Osteoblast (primary cell): ENCODE data around the gene TRERF1. TPM values are rescaled to one million over a fixed set of nuclear protein-coding genes. Genes with fewer than 3 reads are reported as not detected.

Experiments
- DNase-seq: peaks from one replicate; pipeline ENCODE4 v3.0.0; 2011; ENCODE audit warnings: low spot score, mixed read lengths; ENCODE audit not compliant: insufficient read length; ENCODE audit errors: missing footprints
- H2AFZ ChIP-seq: 2 replicates; pipeline ENCODE4 v1.6.0; 2011; ENCODE audit warnings: mild to moderate bottlenecking, low read length
- H3K27ac ChIP-seq: 2 replicates; pipeline ENCODE4 v1.5.1; 2011; ENCODE audit warnings: mild to moderate bottlenecking, low read depth, low read length, moderate library complexity
- H3K27me3 ChIP-seq: 2 replicates; pipeline ENCODE4 v1.6.0; 2012; ENCODE audit warnings: mild to moderate bottlenecking, control low read depth, inconsistent platforms, low read length, moderate library complexity; ENCODE audit not compliant: insufficient read depth
- H3K36me3 ChIP-seq: 2 replicates; pipeline ENCODE4 v1.5.1; 2011; ENCODE audit warnings: mild to moderate bottlenecking, low read length, control low read depth, moderate library complexity; ENCODE audit not compliant: insufficient read depth
- H3K4me1 ChIP-seq: 2 replicates; pipeline ENCODE4 v1.5.1; 2011; ENCODE audit warnings: mild to moderate bottlenecking, low read length, control low read depth, moderate library complexity; ENCODE audit not compliant: insufficient read depth
- H3K4me2 ChIP-seq: 2 replicates; pipeline ENCODE4 v1.6.0; 2011; ENCODE audit warnings: mild to moderate bottlenecking, low read length; ENCODE audit not compliant: insufficient read depth
- H3K4me3 ChIP-seq: fragments of 200-600 bp; sonication (generic); 3 replicates; pipeline ENCODE4 v1.5.1; 2012; ENCODE audit warnings: mild to moderate bottlenecking, low read length, inconsistent platforms; ENCODE audit not compliant: insufficient read depth
- H3K79me2 ChIP-seq: 2 replicates; pipeline ENCODE4 v1.6.0; 2012; ENCODE audit warnings: mild to moderate bottlenecking, low read length, control low read depth, inconsistent platforms; ENCODE audit not compliant: insufficient read depth
- H3K9me3 ChIP-seq: 2 replicates; pipeline ENCODE4 v1.5.1; 2011; ENCODE audit warnings: low read depth, low read length, control low read depth
- H4K20me1 ChIP-seq: 2 replicates; pipeline ENCODE4 v1.6.0; 2012; ENCODE audit warnings: mild to moderate bottlenecking, low read length, control low read depth; ENCODE audit not compliant: insufficient read depth
- total RNA-seq: library from RNA; depleted of rRNA; stranded (reverse); fragments of >200 nt; gene quantifications from 2 replicates; pipeline ENCODE4 v1.2.3, GENCODE V29; 2012
- TF ChIP-seq, protein P1 (sequence below): IDR thresholded peaks from 2 replicates; pipeline ENCODE4 v1.5.1; 2011; ENCODE audit warnings: mild to moderate bottlenecking, low read depth, low read length, moderate library complexity; ENCODE audit errors: extremely low read depth

TRERF1 gene
- total RNA-seq, 1 donor: 4.7 TPM

DNA sequence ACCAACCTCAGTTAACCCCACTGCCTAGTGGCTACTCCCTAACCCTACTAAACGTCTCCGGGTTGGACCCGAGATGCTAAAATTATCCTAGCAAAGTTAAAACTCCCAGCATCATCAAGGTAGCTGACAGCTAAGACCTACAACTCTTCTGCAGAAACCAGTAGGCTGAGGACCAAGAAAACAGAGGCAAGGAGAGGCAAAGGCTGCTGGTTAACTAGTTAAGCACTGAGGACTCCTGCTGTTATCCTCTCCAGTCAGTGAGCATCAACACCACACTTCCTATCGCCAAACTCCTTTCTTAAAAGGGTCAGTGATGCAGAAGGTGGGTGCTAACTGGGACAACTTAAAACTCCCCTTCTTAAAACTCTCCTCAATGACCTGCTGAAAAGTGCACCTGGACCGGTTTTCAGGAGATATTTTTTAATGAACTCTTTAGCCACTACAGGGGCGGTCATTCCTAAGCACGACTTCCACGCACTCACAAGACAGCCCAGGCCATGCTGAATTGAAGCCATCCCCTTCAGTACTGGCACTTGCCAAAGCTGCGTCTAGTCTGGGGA lies 1.7 kb downstream of the TRERF1 start:
- TF ChIP-seq, protein P1, sequence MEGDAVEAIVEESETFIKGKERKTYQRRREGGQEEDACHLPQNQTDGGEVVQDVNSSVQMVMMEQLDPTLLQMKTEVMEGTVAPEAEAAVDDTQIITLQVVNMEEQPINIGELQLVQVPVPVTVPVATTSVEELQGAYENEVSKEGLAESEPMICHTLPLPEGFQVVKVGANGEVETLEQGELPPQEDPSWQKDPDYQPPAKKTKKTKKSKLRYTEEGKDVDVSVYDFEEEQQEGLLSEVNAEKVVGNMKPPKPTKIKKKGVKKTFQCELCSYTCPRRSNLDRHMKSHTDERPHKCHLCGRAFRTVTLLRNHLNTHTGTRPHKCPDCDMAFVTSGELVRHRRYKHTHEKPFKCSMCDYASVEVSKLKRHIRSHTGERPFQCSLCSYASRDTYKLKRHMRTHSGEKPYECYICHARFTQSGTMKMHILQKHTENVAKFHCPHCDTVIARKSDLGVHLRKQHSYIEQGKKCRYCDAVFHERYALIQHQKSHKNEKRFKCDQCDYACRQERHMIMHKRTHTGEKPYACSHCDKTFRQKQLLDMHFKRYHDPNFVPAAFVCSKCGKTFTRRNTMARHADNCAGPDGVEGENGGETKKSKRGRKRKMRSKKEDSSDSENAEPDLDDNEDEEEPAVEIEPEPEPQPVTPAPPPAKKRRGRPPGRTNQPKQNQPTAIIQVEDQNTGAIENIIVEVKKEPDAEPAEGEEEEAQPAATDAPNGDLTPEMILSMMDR: no peak
- Histone ChIP-seq H3K4me1 (peaks cover 31% of the 10 kb centered on the region), H3K4me2 (peak overlapping the region; percentile 98), H4K20me1 (peaks cover 3% of the 10 kb centered on the region), H3K9me3 (no peaks in the 10 kb centered on the region), H2AFZ (peak overlapping the region; percentile 90), H3K36me3 (no peaks in the 10 kb centered on the region), H3K27me3 (no peaks in the 10 kb centered on the region), H3K4me3 (peak overlapping the region; percentile 90), H3K27ac (peak overlapping the region; percentile 51), H3K79me2 (peaks cover 68% of the 10 kb centered on the region)
- peak; percentile 71 for DNase-seq

DNA sequence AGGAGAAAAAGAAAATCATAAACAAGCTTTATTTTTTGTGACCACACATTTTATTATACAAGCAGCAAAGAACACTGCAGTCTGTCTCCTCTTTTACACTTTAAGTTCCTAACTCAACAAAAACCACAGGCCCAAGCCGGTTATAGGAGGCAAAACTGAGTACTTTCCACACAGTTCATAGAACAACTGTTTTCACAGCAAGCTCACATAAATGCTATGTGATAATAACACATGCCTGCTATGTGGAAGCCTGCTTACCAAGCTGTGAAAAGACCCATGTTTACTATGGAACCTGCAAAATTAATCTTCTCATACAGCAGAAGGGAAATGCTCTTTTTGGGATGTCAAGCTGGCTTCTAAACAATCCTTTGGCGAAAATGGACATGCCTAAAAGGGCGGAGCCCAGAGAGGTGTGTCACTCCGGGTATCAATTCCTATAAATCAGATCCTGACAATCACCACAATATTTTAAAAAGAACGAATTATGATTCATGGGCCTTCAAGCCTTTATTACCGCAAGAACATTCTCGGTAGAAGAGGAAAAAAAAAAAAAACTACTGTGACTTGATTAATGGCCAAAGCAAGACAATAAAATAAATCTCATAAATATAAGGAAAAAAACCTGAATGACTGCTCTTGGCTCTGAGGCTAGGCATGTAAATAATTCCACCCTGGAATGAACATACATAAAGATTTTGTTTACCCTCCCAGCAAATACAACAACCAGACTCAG lies 2.6 kb downstream of the TRERF1 start:
- Histone ChIP-seq H3K4me3 (no peak overlapping the region), H3K36me3 (no peaks in the 10 kb centered on the region), H2AFZ (peak overlapping the region; percentile 21), H3K4me2 (no peak overlapping the region), H3K27ac (no peak overlapping the region), H3K79me2 (peaks cover 75% of the 10 kb centered on the region), H3K9me3 (no peaks in the 10 kb centered on the region), H4K20me1 (peaks cover 3% of the 10 kb centered on the region), H3K4me1 (peaks cover 25% of the 10 kb centered on the region), H3K27me3 (no peaks in the 10 kb centered on the region)
- TF ChIP-seq, protein P1: no peak
- no peak for DNase-seq

DNA sequence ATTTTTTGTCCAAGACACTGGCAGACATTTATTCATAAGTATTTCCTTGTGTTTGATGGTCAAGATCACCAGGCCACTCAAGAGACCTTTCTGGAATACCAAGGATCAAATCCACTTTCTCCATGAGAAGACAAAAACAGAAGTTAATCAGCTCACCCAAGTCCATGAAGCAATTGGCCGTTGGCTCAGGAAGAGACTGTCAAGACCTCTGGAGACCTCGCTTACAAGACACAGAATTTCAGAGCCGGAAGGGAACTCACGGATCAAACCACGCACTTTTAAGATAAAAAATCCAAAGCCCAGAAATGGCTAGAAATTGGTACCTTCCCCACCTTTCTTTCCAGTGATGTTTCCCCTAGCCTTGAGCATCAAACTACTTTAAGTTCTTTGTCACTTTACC lies 3.3 kb downstream of the TRERF1 start:
- Histone ChIP-seq H2AFZ (no peak overlapping the region), H3K36me3 (peaks cover 3% of the 10 kb centered on the region), H3K4me3 (no peak overlapping the region), H3K27me3 (no peaks in the 10 kb centered on the region), H4K20me1 (peaks cover 8% of the 10 kb centered on the region), H3K4me1 (peaks cover 19% of the 10 kb centered on the region), H3K27ac (no peak overlapping the region), H3K79me2 (peaks cover 81% of the 10 kb centered on the region), H3K4me2 (no peak overlapping the region), H3K9me3 (no peaks in the 10 kb centered on the region)
- DNase-seq: no peak
- TF ChIP-seq, protein P1: no peak

DNA sequence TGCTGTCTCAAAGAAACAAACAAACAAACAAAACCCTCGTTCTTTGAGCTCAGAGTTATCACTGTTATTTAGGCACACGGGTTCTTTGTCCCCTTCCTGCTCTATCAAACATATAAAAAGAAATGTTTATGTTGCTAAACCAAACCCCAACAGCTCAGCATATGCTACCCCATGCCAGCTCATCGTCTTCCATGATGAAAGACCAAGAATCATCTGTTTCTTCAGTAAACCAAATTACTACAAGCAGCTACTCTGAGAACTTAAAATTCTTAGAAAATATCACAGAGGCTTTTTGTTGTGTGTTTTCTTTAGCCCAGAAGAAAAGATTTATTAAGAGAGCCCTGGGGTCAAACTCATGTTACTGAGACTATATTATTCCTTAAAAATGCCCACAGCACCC lies 4.7 kb downstream of the TRERF1 start:
- Histone ChIP-seq H3K79me2 (peaks cover 90% of the 10 kb centered on the region), H3K27ac (no peak overlapping the region), H4K20me1 (peaks cover 11% of the 10 kb centered on the region), H3K36me3 (peaks cover 3% of the 10 kb centered on the region), H3K4me2 (no peak overlapping the region), H3K9me3 (no peaks in the 10 kb centered on the region), H3K27me3 (no peaks in the 10 kb centered on the region), H2AFZ (no peak overlapping the region), H3K4me3 (no peak overlapping the region), H3K4me1 (peaks cover 16% of the 10 kb centered on the region)
- TF ChIP-seq, protein P1: no peak
- no peak for DNase-seq
